ENCODE results near the gene TMEM131. TPM values are rescaled to one million over a fixed set of nuclear protein-coding genes. Genes with fewer than 3 reads are reported as not detected.

TMEM131 gene
- total RNA-seq, 1 donor from 2014 or later: 41.3 TPM

GRCh38 chr2:98009887-98010760 lies 14.4 kb upstream of the TMEM131 start:
- H3K27ac Mint-ChIP-seq: no peak overlapping the region
- no peak for DNase-seq (ENCODE audit: extremely low spot score, unreplicated experiment)
- TF ChIP-seq CTCF (conservative IDR thresholded peaks at IDR 0.05): no peak
- no peaks in the 10 kb centered on the region for H3K4me1 Mint-ChIP-seq (ENCODE audit: unreplicated experiment)
- no peaks in the 10 kb centered on the region for H3K27me3 Mint-ChIP-seq
- peaks cover 1% of the 10 kb centered on the region for H3K9me3 Mint-ChIP-seq
- H3K4me3 Mint-ChIP-seq: no peak overlapping the region
- H3K36me3 Mint-ChIP-seq: no peaks in the 10 kb centered on the region

GRCh38 chr2:98008415-98008814 lies 12.7 kb upstream of the TMEM131 start:
- no peak overlapping the region for H3K4me3 Mint-ChIP-seq
- no peaks in the 10 kb centered on the region for H3K9me3 Mint-ChIP-seq
- no peaks in the 10 kb centered on the region for H3K27me3 Mint-ChIP-seq
- no peaks in the 10 kb centered on the region for H3K4me1 Mint-ChIP-seq (ENCODE audit: unreplicated experiment)
- H3K36me3 Mint-ChIP-seq: no peaks in the 10 kb centered on the region
- peak; percentile 52 for DNase-seq (ENCODE audit: extremely low spot score, unreplicated experiment)
- TF ChIP-seq CTCF (conservative IDR thresholded peaks at IDR 0.05): no peak
- H3K27ac Mint-ChIP-seq: no peak overlapping the region

- TF ChIP-seq CTCF (conservative IDR thresholded peaks at IDR 0.05): no peak
- Mint-ChIP-seq H3K9me3 (no peaks in the 10 kb centered on the region), H3K4me1 (ENCODE audit: unreplicated experiment) (no peaks in the 10 kb centered on the region), H3K27ac (no peak overlapping the region), H3K27me3 (no peaks in the 10 kb centered on the region), H3K4me3 (no peak overlapping the region), H3K36me3 (no peaks in the 10 kb centered on the region)
- no peak for DNase-seq (ENCODE audit: extremely low spot score, unreplicated experiment)
These were observed 10.6 kb upstream of the TMEM131 start for GRCh38 chr2:98006378-98006777.

- no peak overlapping the region for H3K27ac Mint-ChIP-seq
- no peaks in the 10 kb centered on the region for H3K9me3 Mint-ChIP-seq
- no peak for DNase-seq (ENCODE audit: extremely low spot score, unreplicated experiment)
- TF ChIP-seq CTCF (conservative IDR thresholded peaks at IDR 0.05): no peak
- H3K4me3 Mint-ChIP-seq: no peak overlapping the region
- H3K4me1 Mint-ChIP-seq (ENCODE audit: unreplicated experiment): peaks cover 3% of the 10 kb centered on the region
- H3K36me3 Mint-ChIP-seq: no peaks in the 10 kb centered on the region
- no peaks in the 10 kb centered on the region for H3K27me3 Mint-ChIP-seq
These were observed 8.9 kb upstream of the TMEM131 start for GRCh38 chr2:98004613-98005012.

GRCh38 chr2:98004047-98004446 lies 8.3 kb upstream of the TMEM131 start:
- H3K27ac Mint-ChIP-seq: no peak overlapping the region
- no peaks in the 10 kb centered on the region for H3K9me3 Mint-ChIP-seq
- no peaks in the 10 kb centered on the region for H3K36me3 Mint-ChIP-seq
- H3K4me3 Mint-ChIP-seq: no peak overlapping the region
- no peak for DNase-seq (ENCODE audit: extremely low spot score, unreplicated experiment)
- TF ChIP-seq CTCF (conservative IDR thresholded peaks at IDR 0.05): no peak
- H3K27me3 Mint-ChIP-seq: no peaks in the 10 kb centered on the region
- peaks cover 6% of the 10 kb centered on the region for H3K4me1 Mint-ChIP-seq (ENCODE audit: unreplicated experiment)

Data from type B pancreatic cell (in vitro differentiated cells).